HepG2 (cell line): ENCODE measurements around the gene SLC12A9. TPM values are rescaled to one million over a fixed set of nuclear protein-coding genes. Genes with fewer than 3 reads are reported as not detected.
"Not testable (repeated sequence)": the region's sequence is repeated elsewhere in the genome, so short reads cannot be mapped to it uniquely, and the experiment has no call there.

Experiments
- ATAC-seq: fragments of 200-7000 bp; cut with Tn5 transposase; 3 replicates; pipeline ENCODE4 v1.9.1; 2020; ENCODE audit warnings: mild to moderate bottlenecking, moderate library complexity
- BruUV-seq: library from RNA; stranded (reverse); fragments of 400-500 nt; replicated peaks from 2 replicates; lab custom pipeline; 2021; lab: Mats Ljungman, UMichigan
- CTCF ChIA-PET: fragments of 300-600 bp; formaldehyde crosslinking; extraction: SDS; loops from one replicate; lab custom pipeline; 2021; ENCODE audit warnings: low total read pairs, inconsistent platforms, low intra/inter-chr PET ratio; lab: Yijun Ruan, JAX
- POLR2A ChIA-PET: fragments of 350-600 bp; sonication (Branson Sonifier 250); formaldehyde crosslinking; loops from one replicate; lab custom pipeline; 2020; ENCODE audit warnings: antibody characterized with exemption, inconsistent platforms; lab: Yijun Ruan, JAX
- DNase-seq: peaks from one replicate; pipeline ENCODE4 v3.0.0-alpha.2; 2015; ENCODE audit warnings: low spot score
- FAIRE-seq: peaks from 3 replicates; lab custom pipeline; 2011; peaks lifted over from hg19 to GRCh38; lab: Jason Lieb, UNC
- H2AFZ ChIP-seq: one replicate; pipeline ENCODE4 v1.6.1; 2011; ENCODE audit warnings: low read length, inconsistent platforms
- H3K27ac ChIP-seq: fragments of 300-600 bp; 3 replicates; pipeline ENCODE4 v1.8.0; 2011; ENCODE audit warnings: mixed run types, mild to moderate bottlenecking, mixed read lengths, low read length, inconsistent platforms; ENCODE audit not compliant: insufficient read depth; ENCODE audit errors: extremely low read length
- H3K27me3 ChIP-seq, 2 experiments: fragments of 200-600 bp in 1 of 2; 2 replicates in 1 of 2; 3 replicates in 1 of 2; pipeline versions ENCODE4 v1.6.0 to v1.8.0; 2011; ENCODE audit warnings: low read length in 2 of 2, mild to moderate bottlenecking in 2 of 2, moderate library complexity in 2 of 2, inconsistent platforms in 1 of 2; ENCODE audit not compliant: insufficient read depth in 2 of 2, control insufficient read depth in 1 of 2
- H3K36me3 ChIP-seq, 2 experiments: fragments of 200-600 bp in 1 of 2; replicated peaks in 1 of 2; 2 replicates in 1 of 2; 3 replicates in 1 of 2; pipeline versions ENCODE4 v1.5.1 to v1.8.0; 2011; ENCODE audit warnings: low read length in 2 of 2, inconsistent platforms in 1 of 2; ENCODE audit not compliant: insufficient read depth in 2 of 2, control insufficient read depth in 1 of 2
- H3K4me1 ChIP-seq: 2 replicates; pipeline ENCODE4 v1.5.1; 2012; ENCODE audit warnings: low read length, inconsistent platforms; ENCODE audit not compliant: insufficient read depth
- H3K4me2 ChIP-seq: 2 replicates; pipeline ENCODE4 v1.6.0; 2011; ENCODE audit warnings: low read depth, low read length, inconsistent platforms
- H3K4me3 ChIP-seq, 3 experiments: fragments of 200-600 bp in 1 of 3; sonication (generic), shearing (Covaris generic) in 1 of 3; replicated peaks in 1 of 3; 2 replicates each; pipeline ENCODE4 v1.5.1; 2011 to 2016; ENCODE audit warnings: low read length in 3 of 3, inconsistent platforms in 2 of 3, low read depth in 2 of 3, mild to moderate bottlenecking in 2 of 3, control low read depth in 1 of 3, mixed read lengths in 1 of 3; ENCODE audit not compliant: insufficient read depth in 1 of 3
- H3K79me2 ChIP-seq: one replicate; pipeline ENCODE4 v1.6.1; 2011; ENCODE audit warnings: low read length, inconsistent platforms; ENCODE audit not compliant: insufficient read depth
- H3K9ac ChIP-seq: 2 replicates; pipeline ENCODE4 v1.6.0; 2011; ENCODE audit warnings: mild to moderate bottlenecking, low read depth, low read length, inconsistent platforms; ENCODE audit not compliant: insufficient read depth
- H3K9me3 ChIP-seq: 2 replicates; pipeline ENCODE4 v1.5.1; 2012; ENCODE audit warnings: mild to moderate bottlenecking, low read length
- H4K20me1 ChIP-seq: 2 replicates; pipeline ENCODE4 v1.6.0; 2011; ENCODE audit warnings: inconsistent platforms, mild to moderate bottlenecking, low read length, moderate library complexity; ENCODE audit not compliant: insufficient read depth
- HNF4A ChIP-seq: sonication (generic); formaldehyde crosslinking; IDR thresholded peaks from 2 replicates; pipeline ENCODE4 v1.4.0; 2020; ENCODE audit warnings: missing genetic modification reagents
- RARA ChIP-seq: IDR thresholded peaks from 2 replicates; pipeline ENCODE4 v1.6.1; 2016; ENCODE audit warnings: missing genetic modification reagents, missing compliant biosample characterization
- ZNF121 ChIP-seq: sonication (generic); formaldehyde crosslinking; IDR thresholded peaks from 2 replicates; pipeline ENCODE4 v1.5.0; 2020; ENCODE audit warnings: mild to moderate bottlenecking, missing genetic modification reagents
- ZNF710 ChIP-seq: sonication (generic); formaldehyde crosslinking; IDR thresholded peaks from 2 replicates; pipeline ENCODE4 v1.5.0; 2020; ENCODE audit warnings: mild to moderate bottlenecking, missing genetic modification reagents, borderline replicate concordance
- WGBS: methylation state at CpG from one replicate; pipeline ENCODE4 v1.1.6; 2017; ENCODE audit warnings: low lambda C conversion rate; 5-methylcytosine and 5-hydroxymethylcytosine counted together
- in situ Hi-C: cut with HindIII; loops from 2 replicates; pipeline ENCODE4 v1.10.0; 2017; ENCODE audit warnings: low pct_unique_long_range_greater_than_20kb; ENCODE audit not compliant: extremely low pct_ligation_motif_present
- intact Hi-C: fragments of 100-400 bp; cut with micrococcal nuclease; formaldehyde crosslinking; loops from one replicate; pipeline ENCODE4 v1.10.0; 2022; ENCODE audit not compliant: unreplicated experiment
- polyA plus RNA-seq, 8 experiments: library from polyadenylated mRNA; depleted of rRNA in 3 of 8; stranded (reverse) in 7 of 8; unstranded in 1 of 8; fragments of >200 nt; fragmentation: Illumina TruSeq in 4 of 8; extraction: Trizol in 4 of 8; gene quantifications; 2 replicates each; pipeline versions ENCODE4 v1.2.1 to v1.2.3, GENCODE V29; 2011 to 2016; ENCODE audit warnings: low read depth in 4 of 8, missing spikeins in 1 of 8, mixed read lengths in 1 of 8; ENCODE audit not compliant: insufficient read depth in 1 of 8
- total RNA-seq, 5 experiments: library from RNA; depleted of rRNA; stranded (reverse); fragments of >200 nt; fragmentation: Illumina TruSeq; extraction: Trizol; gene quantifications; 2 replicates each; pipeline ENCODE4 v1.2.3, GENCODE V29; 2016; ENCODE audit warnings: low read depth in 1 of 5

The SLC12A9 gene
- total and polyA plus RNA-seq, 2 of the 13 experiments (the other 11 are each of a cell fraction or from before 2014, with no cell fraction given), result 8.7 to 16.6 TPM

GRCh38 chr7:100806883-100807282 is 45.6 kb upstream of the SLC12A9 start:
- H3K27ac ChIP-seq, DNase-seq, H3K9ac ChIP-seq, H2AFZ ChIP-seq, intact Hi-C loops, H4K20me1 ChIP-seq, H3K9me3 ChIP-seq, ATAC-seq, CTCF ChIA-PET, in situ Hi-C loops, H3K79me2 ChIP-seq, BruUV-seq, H3K4me2 ChIP-seq, FAIRE-seq, H3K4me3 ChIP-seq, H3K27me3 ChIP-seq: not testable (repeated sequence)
- H3K36me3 ChIP-seq, result peaks cover 24 to 75% of the 10 kb centered on the region in 2 experiments
- peaks cover 50% of the 10 kb centered on the region for H3K4me1 ChIP-seq
- peak; percentile 69 for TF ChIP-seq ZNF121 (CRISPR knock-in tag)
- POLR2A ChIA-PET, result interaction anchor here (1.1 kb wide), 1 partner anchor 46 kb away, joined by 4 read pairs; the partner anchor contains the start of gene SLC12A9
- 96% methylated on average over 6 of the region's 6 CpGs for WGBS

- H4K20me1 ChIP-seq, result no peaks in the 10 kb centered on the region; the same call in 1 of the 2 replicates
- H3K27me3 ChIP-seq, result no peaks in the 10 kb centered on the region
- ChIA-PET POLR2A (interaction anchor here (1.5 kb wide), 1 partner anchor 23 kb away, joined by 4 read pairs; no protein-coding TSS in a partner anchor), CTCF (no interaction called here)
- 90% methylated on average over 3 of the region's 5 CpGs for WGBS
- TF ChIP-seq HNF4A (CRISPR knock-in tag), result peak; percentile 34; the same call in 1 of the 2 replicates
- TF ChIP-seq ZNF710, result no peak
- peak; percentile 36; the same call in 1 of the 2 replicates for TF ChIP-seq RARA (CRISPR knock-in tag)
- H3K79me2 ChIP-seq, result no peaks in the 10 kb centered on the region
- no peaks in the 10 kb centered on the region for H3K9me3 ChIP-seq
- peak overlapping the region; percentile 8 for H3K27ac ChIP-seq
- no peak overlapping the region for H3K4me2 ChIP-seq
- H3K4me3 ChIP-seq, result no peak overlapping the region
- no TSS peak for BruUV-seq
- ATAC-seq, result no peak; the same call in 2 of the 3 replicates
- H2AFZ ChIP-seq, result no peak overlapping the region
- in situ Hi-C loops, result no loop called here
- intact Hi-C loops, result no loop called here
- no peak overlapping the region for H3K9ac ChIP-seq
- H3K4me1 ChIP-seq, result peaks cover 37% of the 10 kb centered on the region
- peaks cover 32 to 80% of the 10 kb centered on the region in 2 experiments for H3K36me3 ChIP-seq
- no peak for FAIRE-seq
- DNase-seq, result no peak
These were observed 44.1 kb upstream of the SLC12A9 start for GRCh38 chr7:100808354-100808875.
